Liver (tissue), 9 donors: ENCODE data around the gene NT5C2. TPM values are rescaled to one million over a fixed set of nuclear protein-coding genes. Genes with fewer than 3 reads are reported as not detected.
A peak's percentile ranks its signal among the peaks of the same experiment; 100 is the strongest.

ENCODE experiments used
- DNase-seq: peaks from one replicate; pipeline ENCODE4 v3.0.0-alpha.2; 2017; ENCODE audit warnings: low spot score
- H3K27ac ChIP-seq, 2 donors: one replicate each; pipeline ENCODE4 v1.7.0; 2013; ENCODE audit warnings: inconsistent platforms in 2 of 2, low read length in 2 of 2, control low read depth in 1 of 2, low read depth in 1 of 2, mild to moderate bottlenecking in 1 of 2
- H3K27me3 ChIP-seq, 4 donors: one replicate each; pipeline versions ENCODE4 v1.6.1 to v1.7.0; 2013; ENCODE audit warnings: low read length in 3 of 4, inconsistent platforms in 1 of 4, mild to moderate bottlenecking in 1 of 4, moderate library complexity in 1 of 4; ENCODE audit not compliant: control insufficient read depth in 4 of 4, insufficient read depth in 4 of 4
- H3K36me3 ChIP-seq, 4 donors: one replicate each; pipeline versions ENCODE4 v1.6.1 to v1.7.0; 2013; ENCODE audit warnings: low read length in 3 of 4, mild to moderate bottlenecking in 3 of 4, low read depth in 1 of 4, moderate library complexity in 1 of 4; ENCODE audit not compliant: control insufficient read depth in 4 of 4, insufficient read depth in 3 of 4
- H3K4me1 ChIP-seq, 4 donors: one replicate each; pipeline versions ENCODE4 v1.6.1 to v1.7.0; 2013; ENCODE audit warnings: low read length in 3 of 4, mild to moderate bottlenecking in 3 of 4, moderate library complexity in 1 of 4; ENCODE audit not compliant: control insufficient read depth in 4 of 4, insufficient read depth in 4 of 4
- H3K4me3 ChIP-seq, 3 donors: one replicate each; pipeline versions ENCODE4 v1.6.1 to v1.7.0; 2013; ENCODE audit warnings: low read length in 3 of 3, control low read depth in 1 of 3, low read depth in 1 of 3, mild to moderate bottlenecking in 1 of 3
- H3K9ac ChIP-seq, 2 donors: one replicate each; pipeline ENCODE4 v1.7.0; 2013; ENCODE audit warnings: low read length in 2 of 2, mild to moderate bottlenecking in 2 of 2, moderate library complexity in 2 of 2, control low read depth in 1 of 2, low read depth in 1 of 2
- H3K9me3 ChIP-seq, 4 donors: one replicate each; pipeline versions ENCODE4 v1.6.1 to v1.7.0; 2013; ENCODE audit warnings: low read length in 3 of 4; ENCODE audit not compliant: control insufficient read depth in 4 of 4
- CTCF ChIP-seq: fragments of 150-350 bp; IDR thresholded peaks from 2 replicates; pipeline ENCODE4 v1.5.1; 2017; ENCODE audit warnings: improper control_type of control experiment, low read depth, low read length; ENCODE audit not compliant: missing input control
- EGR1 ChIP-seq, 2 donors: IDR thresholded peaks; 2 replicates each; pipeline ENCODE4 v1.6.1; 2016 to 2018; ENCODE audit warnings: antibody characterized with exemption in 2 of 2, low read depth in 2 of 2
- FOXA1 ChIP-seq: IDR thresholded peaks from 2 replicates; pipeline ENCODE4 v1.6.1; 2016; ENCODE audit warnings: antibody characterized with exemption
- FOXA2 ChIP-seq: IDR thresholded peaks from 2 replicates; pipeline ENCODE4 v1.6.1; 2016; ENCODE audit warnings: antibody characterized with exemption
- GABPA ChIP-seq, 2 donors: IDR thresholded peaks in 1 of 2; conservative IDR thresholded peaks in 1 of 2; 2 replicates each; pipeline ENCODE4 v1.6.1; 2016; ENCODE audit warnings: antibody characterized with exemption in 2 of 2, mild to moderate bottlenecking in 1 of 2, moderate library complexity in 1 of 2
- HNF4A ChIP-seq, 2 donors: conservative IDR thresholded peaks; 2 replicates each; pipeline ENCODE4 v1.6.1; 2016; ENCODE audit warnings: antibody characterized with exemption in 2 of 2, mild to moderate bottlenecking in 2 of 2
- HNF4G ChIP-seq: IDR thresholded peaks from 2 replicates; pipeline ENCODE4 v1.6.1; 2016; ENCODE audit warnings: antibody characterized with exemption
- JUND ChIP-seq, 2 donors: IDR thresholded peaks; 2 replicates each; pipeline ENCODE4 v1.6.1; 2016; ENCODE audit warnings: antibody characterized with exemption in 2 of 2
- MAX ChIP-seq: IDR thresholded peaks from 2 replicates; pipeline ENCODE4 v1.6.1; 2016; ENCODE audit warnings: antibody characterized with exemption
- NR2F2 ChIP-seq: IDR thresholded peaks from 2 replicates; pipeline ENCODE4 v1.6.1; 2016; ENCODE audit warnings: antibody characterized with exemption
- RAD21 ChIP-seq, 2 donors: IDR thresholded peaks; 2 replicates each; pipeline ENCODE4 v1.6.1; 2016; ENCODE audit warnings: antibody characterized with exemption in 2 of 2, mild to moderate bottlenecking in 2 of 2
- REST ChIP-seq: IDR thresholded peaks from 2 replicates; pipeline ENCODE4 v1.6.1; 2016; ENCODE audit warnings: antibody characterized with exemption, mild to moderate bottlenecking
- RXRA ChIP-seq, 2 donors: IDR thresholded peaks; 2 replicates each; pipeline ENCODE4 v1.6.1; 2017 to 2018; ENCODE audit warnings: antibody characterized with exemption in 2 of 2, mild to moderate bottlenecking in 1 of 2
- SP1 ChIP-seq: IDR thresholded peaks from 2 replicates; pipeline ENCODE4 v1.6.1; 2018; ENCODE audit warnings: antibody characterized with exemption, mild to moderate bottlenecking
- TAF1 ChIP-seq: conservative IDR thresholded peaks from 2 replicates; pipeline ENCODE4 v1.6.1; 2016; ENCODE audit warnings: antibody characterized with exemption, mild to moderate bottlenecking
- YY1 ChIP-seq: IDR thresholded peaks from 2 replicates; pipeline ENCODE4 v1.6.1; 2016; ENCODE audit warnings: antibody characterized with exemption, mild to moderate bottlenecking
- WGBS: extraction: QIAGEN DNeasy Blood & Tissue Kit; methylation state at CpG from one replicate; pipeline ENCODE4 v1.1.7; 2013; 5-methylcytosine and 5-hydroxymethylcytosine counted together
- polyA plus RNA-seq, 2 donors: library from polyadenylated mRNA; stranded (reverse) in 1 of 2; unstranded in 1 of 2; fragments of 200-250 nt in 1 of 2; fragments of >200 nt in 1 of 2; fragmentation: Nextera tagmentation in 1 of 2; extraction: Ambion mirVana in 1 of 2; gene quantifications; one replicate each; pipeline versions ENCODE4 v1.2.1 to v1.2.3, GENCODE V29; 2013 to 2015
- total RNA-seq, 2 donors: library from RNA; depleted of rRNA; stranded (reverse); fragments of >200 nt; gene quantifications; one replicate each; pipeline ENCODE4 v1.2.3, GENCODE V29; 2014
- TF ChIP-seq, protein P1 (sequence below): IDR thresholded peaks from 2 replicates; pipeline ENCODE4 v1.6.1; 2016; ENCODE audit warnings: antibody characterized with exemption
- TF ChIP-seq, protein P2 (sequence below): IDR thresholded peaks from 2 replicates; pipeline ENCODE4 v1.6.1; 2016; ENCODE audit warnings: antibody characterized with exemption
- donor health status: healthy.
- donor health status: healthy.
- donor health status: healthy.
- donor health status: healthy.
- donor health status: healthy.

The NT5C2 gene
- total and polyA plus RNA-seq, 4 donors: 14.4 to 65.3 (median 33.0) TPM

- TF ChIP-seq, protein P1, sequence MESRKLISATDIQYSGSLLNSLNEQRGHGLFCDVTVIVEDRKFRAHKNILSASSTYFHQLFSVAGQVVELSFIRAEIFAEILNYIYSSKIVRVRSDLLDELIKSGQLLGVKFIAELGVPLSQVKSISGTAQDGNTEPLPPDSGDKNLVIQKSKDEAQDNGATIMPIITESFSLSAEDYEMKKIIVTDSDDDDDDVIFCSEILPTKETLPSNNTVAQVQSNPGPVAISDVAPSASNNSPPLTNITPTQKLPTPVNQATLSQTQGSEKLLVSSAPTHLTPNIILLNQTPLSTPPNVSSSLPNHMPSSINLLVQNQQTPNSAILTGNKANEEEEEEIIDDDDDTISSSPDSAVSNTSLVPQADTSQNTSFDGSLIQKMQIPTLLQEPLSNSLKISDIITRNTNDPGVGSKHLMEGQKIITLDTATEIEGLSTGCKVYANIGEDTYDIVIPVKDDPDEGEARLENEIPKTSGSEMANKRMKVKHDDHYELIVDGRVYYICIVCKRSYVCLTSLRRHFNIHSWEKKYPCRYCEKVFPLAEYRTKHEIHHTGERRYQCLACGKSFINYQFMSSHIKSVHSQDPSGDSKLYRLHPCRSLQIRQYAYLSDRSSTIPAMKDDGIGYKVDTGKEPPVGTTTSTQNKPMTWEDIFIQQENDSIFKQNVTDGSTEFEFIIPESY: no peak
- no peak for TF ChIP-seq JUND (IDR thresholded peaks at IDR 0.05)
Observed at GRCh38 chr10:103193820-103194529, 903 bp upstream of the NT5C2 start (continued).

DNA sequence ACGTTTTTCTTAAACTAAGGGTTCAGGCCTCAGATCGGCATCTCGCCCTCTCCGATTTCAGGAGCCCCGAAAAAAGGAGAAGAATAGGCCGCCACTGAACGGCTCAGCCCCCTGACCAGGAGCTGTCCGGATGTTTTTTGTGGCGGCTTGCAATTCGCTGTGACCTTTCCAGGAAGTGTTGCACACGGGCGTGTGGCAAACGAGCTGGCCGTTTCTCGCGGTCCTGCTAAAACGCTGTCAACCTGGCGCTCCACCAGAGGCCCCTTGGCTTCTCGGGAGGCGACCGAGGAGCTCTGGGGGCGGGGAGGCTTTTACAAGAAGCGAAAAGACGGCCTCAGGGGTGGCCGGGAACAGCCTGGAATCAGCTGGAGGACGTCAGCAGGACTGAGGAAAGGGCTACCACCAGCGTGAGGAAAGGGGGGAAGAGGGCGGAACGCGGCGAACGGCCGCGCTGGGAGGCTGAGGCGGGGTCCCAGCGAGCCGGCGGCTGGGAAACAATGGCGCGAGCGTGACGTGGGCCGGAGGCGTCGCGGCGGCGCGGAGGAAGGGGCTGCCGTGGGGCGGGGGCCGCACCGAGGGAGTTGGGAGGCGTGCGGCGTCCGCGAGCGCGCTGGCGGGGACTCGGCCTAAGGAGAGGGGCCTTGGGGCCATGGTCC lies 493 bp downstream of the NT5C2 start:
- Histone ChIP-seq H3K4me3 (peak overlapping the region; percentile 83 to 99 (median 85)), H3K4me1 (peaks cover 6 to 28% (median 15%) of the 10 kb centered on the region in 4 donors), H3K27me3 (no peaks in the 10 kb centered on the region), H3K36me3 (no peaks in the 10 kb centered on the region), H3K9ac (peak overlapping the region; percentile 84 to 91), H3K9me3 (no peaks in the 10 kb centered on the region), H3K27ac (peak overlapping the region; percentile 96 to 98)
- WGBS: under 1% methylated on average over 62 of the region's 62 CpGs
- DNase-seq: peak; percentile 73
- TF ChIP-seq FOXA1 (no peak), TAF1 (peak; percentile 43), MAX (peak; percentile 50), YY1 (peak; percentile 82), CTCF (no peak), FOXA2 (no peak), HNF4A (conservative IDR thresholded peaks at IDR 0.05) (peak; percentile 11 to 29), RAD21 (IDR thresholded peaks at IDR 0.05) (peak; percentile 49 to 56), GABPA (IDR thresholded peaks at IDR 0.05 in 1 of 2, conservative IDR thresholded peaks at IDR 0.05 in 1 of 2) (peak in 1 of 2 donors; percentile 66), HNF4G (no peak), NR2F2 (peak; percentile 70), EGR1 (IDR thresholded peaks at IDR 0.05; ENCODE audit: low read depth in 2 of 2) (peak in 1 of 2 donors; percentile 46), REST (peak; percentile 87), RXRA (IDR thresholded peaks at IDR 0.05) (peak; percentile 69 to 81), SP1 (peak; percentile 42)
- TF ChIP-seq, protein P1: peak; percentile 21
- TF ChIP-seq, protein P2, sequence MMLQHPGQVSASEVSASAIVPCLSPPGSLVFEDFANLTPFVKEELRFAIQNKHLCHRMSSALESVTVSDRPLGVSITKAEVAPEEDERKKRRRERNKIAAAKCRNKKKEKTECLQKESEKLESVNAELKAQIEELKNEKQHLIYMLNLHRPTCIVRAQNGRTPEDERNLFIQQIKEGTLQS: no peak
